ENCODE measurements around the gene NFKBIA.

GRCh38 chr14:35438910-35439713 is 34.6 kb upstream of the NFKBIA start:
- TF ChIP-seq CTCF (IDR thresholded peaks at IDR 0.05) = peak in 1 of 3 experiments; percentile 32
- TF ChIP-seq POLR2A (IDR thresholded peaks at IDR 0.05; ENCODE audit: low read depth) = no peak
